Spleen (tissue), 11 donors: Measurements from ENCODE around the gene AFDN. TPM values are rescaled to one million over a fixed set of nuclear protein-coding genes. Genes with fewer than 3 reads are reported as not detected.

Experiments
- DNase-seq: peaks from one replicate; pipeline ENCODE4 v3.0.0-alpha.2; 2020
- H3K27ac ChIP-seq, 8 donors: fragments of 200-600 bp; sonication (generic) in 7 of 8; 1 replicate in 4 of 8; 2 replicates in 4 of 8; pipeline versions ENCODE4 v1.5.0 to v1.8.0; 2016 to 2021; ENCODE audit warnings: inconsistent platforms in 4 of 8, mild to moderate bottlenecking in 4 of 8, moderate library complexity in 1 of 8
- H3K27me3 ChIP-seq, 7 donors: fragments of 200-600 bp; sonication (generic) in 6 of 7; replicated peaks in 1 of 7; 1 replicate in 4 of 7; 2 replicates in 3 of 7; pipeline versions ENCODE4 v1.5.0 to v1.8.0; 2016 to 2021; ENCODE audit warnings: inconsistent platforms in 3 of 7, mild to moderate bottlenecking in 1 of 7
- H3K36me3 ChIP-seq, 6 donors: fragments of 200-600 bp; sonication (generic) in 5 of 6; 1 replicate in 4 of 6; 2 replicates in 2 of 6; pipeline versions ENCODE4 v1.5.0 to v1.8.0; 2016 to 2021; ENCODE audit warnings: inconsistent platforms in 2 of 6
- H3K4me1 ChIP-seq, 6 donors: fragments of 200-600 bp; sonication (generic) in 5 of 6; 1 replicate in 3 of 6; 2 replicates in 3 of 6; pipeline versions ENCODE4 v1.5.0 to v1.8.0; 2016 to 2021; ENCODE audit warnings: inconsistent platforms in 3 of 6
- H3K4me3 ChIP-seq, 8 donors: fragments of 200-600 bp; sonication (generic) in 7 of 8; 1 replicate in 4 of 8; 2 replicates in 4 of 8; pipeline versions ENCODE4 v1.5.0 to v1.8.0; 2016 to 2021; ENCODE audit warnings: inconsistent platforms in 4 of 8, mild to moderate bottlenecking in 4 of 8, moderate library complexity in 2 of 8
- H3K9me3 ChIP-seq, 8 donors: fragments of 200-600 bp; sonication (generic) in 7 of 8; 1 replicate in 4 of 8; 2 replicates in 4 of 8; pipeline versions ENCODE4 v1.5.0 to v1.8.0; 2016 to 2021; ENCODE audit warnings: inconsistent platforms in 4 of 8
- POLR2A ChIP-seq, 3 donors: fragments of 450-650 bp; IDR thresholded peaks; one replicate each; pipeline ENCODE4 v1.5.1; 2017; ENCODE audit warnings: antibody characterized with exemption in 3 of 3, mild to moderate bottlenecking in 1 of 3
- POLR2AphosphoS5 ChIP-seq, 3 donors: sonication (generic); formaldehyde crosslinking; IDR thresholded peaks; one replicate each; pipeline ENCODE4 v1.5.1; 2017; ENCODE audit warnings: antibody characterized with exemption in 3 of 3
- WGBS, 5 donors: extraction: QIAGEN DNeasy Blood & Tissue Kit in 3 of 5; methylation state at CpG; one replicate each; pipeline versions ENCODE4 v1.1.5 to v1.1.7; 2013 to 2018; 5-methylcytosine and 5-hydroxymethylcytosine counted together
- intact Hi-C: fragments of 100-400 bp; cut with DNase I; formaldehyde crosslinking; loops from one replicate; pipeline ENCODE4 v1.15.0; 2023; ENCODE audit warnings: low total_unique reads
- polyA plus RNA-seq, 3 donors: library from polyadenylated mRNA; stranded (reverse); fragments of 200-250 nt; gene quantifications; one replicate each; pipeline ENCODE4 v1.2.1, GENCODE V29; 2013
- total RNA-seq, 7 donors: library from RNA; depleted of rRNA in 3 of 7; stranded (reverse); fragments of >200 nt in 3 of 7; fragmentation: NEBNext Ultra II Directional in 4 of 7; extraction: Animal tissue kit (Norgen Biotek cat#: 25700) in 4 of 7; gene quantifications; one replicate each; pipeline versions ENCODE4 v1.1.0 to v1.2.1, GENCODE V29; 2016 to 2021
- TF ChIP-seq, protein P1 (sequence below), 11 experiments: fragments of 200-600 bp in 7 of 11; fragments of 450-650 bp in 4 of 11; sonication (generic) in 4 of 11; IDR thresholded peaks in 8 of 11; conservative IDR thresholded peaks in 3 of 11; 1 replicate in 7 of 11; 2 replicates in 4 of 11; pipeline versions ENCODE4 v1.4.0 to v1.8.0; 2016 to 2021; ENCODE audit warnings: antibody characterized with exemption in 11 of 11, inconsistent platforms in 4 of 11, mild to moderate bottlenecking in 1 of 11
- donor health status: healthy with polysubstance abuse.
- donor health status: DM: no; HTN: no; CAD: no; lungs with moderate emphysema.
- donor health status: DM: no; HTN: no; CAD: no.
- donor health status: Bipolar disorder and iron deficiency.
- donor health status: healthy.
- donor health status: DM: no; HTN: no; CAD: no.
- donor health status: DM: yes; HTN: yes; CAD: no.

The AFDN gene
- total and polyA plus RNA-seq, 10 donors, result 7.4 to 148 (median 102) TPM

DNA sequence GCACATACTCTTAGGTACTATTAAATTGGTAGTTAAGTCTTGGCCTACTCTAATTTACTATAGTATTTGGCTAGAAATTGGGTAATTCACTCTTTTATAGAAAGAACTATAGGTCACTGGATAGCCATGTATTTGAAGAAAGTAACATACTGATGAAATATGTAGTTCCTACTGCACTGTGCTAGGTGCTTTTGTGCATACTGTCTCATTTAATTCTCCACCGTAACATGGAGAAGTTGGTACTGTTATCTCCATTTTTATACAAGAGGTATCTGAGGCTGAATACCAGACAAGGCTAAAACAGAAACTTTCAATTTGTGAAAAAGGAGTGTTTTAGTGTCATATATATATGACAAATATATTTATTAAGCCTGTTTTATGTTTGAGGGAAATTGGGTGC is 29.8 kb downstream of the AFDN start:
- Histone ChIP-seq H3K36me3 (no peaks in the 10 kb centered on the region), H3K4me1 (peaks cover 0 to 27% (median 10%) of the 10 kb centered on the region in 6 donors), H3K9me3 (no peaks in the 10 kb centered on the region), H3K27ac (no peak overlapping the region), H3K4me3 (no peak overlapping the region), H3K27me3 (no peaks in the 10 kb centered on the region)
- TF ChIP-seq POLR2A (IDR thresholded peaks at IDR 0.05) (no peak), POLR2AphosphoS5 (IDR thresholded peaks at IDR 0.05) (no peak)
- TF ChIP-seq, protein P1, sequence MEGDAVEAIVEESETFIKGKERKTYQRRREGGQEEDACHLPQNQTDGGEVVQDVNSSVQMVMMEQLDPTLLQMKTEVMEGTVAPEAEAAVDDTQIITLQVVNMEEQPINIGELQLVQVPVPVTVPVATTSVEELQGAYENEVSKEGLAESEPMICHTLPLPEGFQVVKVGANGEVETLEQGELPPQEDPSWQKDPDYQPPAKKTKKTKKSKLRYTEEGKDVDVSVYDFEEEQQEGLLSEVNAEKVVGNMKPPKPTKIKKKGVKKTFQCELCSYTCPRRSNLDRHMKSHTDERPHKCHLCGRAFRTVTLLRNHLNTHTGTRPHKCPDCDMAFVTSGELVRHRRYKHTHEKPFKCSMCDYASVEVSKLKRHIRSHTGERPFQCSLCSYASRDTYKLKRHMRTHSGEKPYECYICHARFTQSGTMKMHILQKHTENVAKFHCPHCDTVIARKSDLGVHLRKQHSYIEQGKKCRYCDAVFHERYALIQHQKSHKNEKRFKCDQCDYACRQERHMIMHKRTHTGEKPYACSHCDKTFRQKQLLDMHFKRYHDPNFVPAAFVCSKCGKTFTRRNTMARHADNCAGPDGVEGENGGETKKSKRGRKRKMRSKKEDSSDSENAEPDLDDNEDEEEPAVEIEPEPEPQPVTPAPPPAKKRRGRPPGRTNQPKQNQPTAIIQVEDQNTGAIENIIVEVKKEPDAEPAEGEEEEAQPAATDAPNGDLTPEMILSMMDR (IDR thresholded peaks at IDR 0.05 in 8 of 11, conservative IDR thresholded peaks at IDR 0.05 in 3 of 11), result no peak
- intact Hi-C loops, result no loop called here
- 93 to 100% (median 95%) methylated on average over 1 of the region's 1 CpG for WGBS, 5 donors
- DNase-seq, result no peak

DNA sequence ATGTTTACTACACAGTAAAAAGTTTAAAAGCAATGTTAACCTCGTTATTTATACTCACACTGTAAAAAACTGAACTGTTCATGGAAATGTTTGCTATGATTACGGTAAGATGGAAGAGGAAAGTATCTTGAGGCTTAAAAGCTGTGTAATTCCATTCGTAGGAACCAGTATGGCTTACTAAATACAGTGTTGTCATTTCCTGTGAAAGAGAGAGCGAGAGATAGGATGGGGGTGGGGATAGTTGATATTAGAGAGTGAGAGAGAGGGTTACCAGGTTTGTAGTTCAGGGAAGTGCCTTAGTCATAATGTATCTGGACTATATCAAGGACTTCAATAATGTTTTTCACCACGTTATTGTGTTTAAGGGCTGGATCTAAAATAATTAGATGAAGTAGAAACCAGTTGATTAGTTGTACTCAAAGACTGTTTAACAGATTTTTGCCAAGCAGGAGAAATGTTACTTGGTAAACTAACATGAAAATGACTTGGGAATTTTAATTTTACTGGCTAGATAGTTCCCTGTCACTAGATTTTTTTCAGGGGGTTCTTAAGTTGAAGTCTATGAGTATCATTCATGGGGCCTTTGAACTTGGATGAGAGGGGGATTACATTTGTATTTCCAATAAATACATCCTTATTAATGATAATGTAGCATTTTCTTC is 30.4 kb downstream of the AFDN start:
- H3K27me3 ChIP-seq, result no peaks in the 10 kb centered on the region
- TF ChIP-seq, protein P1 (IDR thresholded peaks at IDR 0.05 in 8 of 11, conservative IDR thresholded peaks at IDR 0.05 in 3 of 11), result no peak
- TF ChIP-seq POLR2A (IDR thresholded peaks at IDR 0.05), result no peak
- H3K4me1 ChIP-seq, result peaks cover 0 to 27% (median 6%) of the 10 kb centered on the region in 6 donors
- WGBS, 5 donors, result 67 to 76% (median 69%) methylated on average over 5 of the region's 5 CpGs
- no peak overlapping the region for H3K27ac ChIP-seq
- intact Hi-C loops, result no loop called here
- H3K36me3 ChIP-seq, result no peaks in the 10 kb centered on the region
- no peaks in the 10 kb centered on the region for H3K9me3 ChIP-seq
- no peak overlapping the region for H3K4me3 ChIP-seq
- no peak for DNase-seq

DNA sequence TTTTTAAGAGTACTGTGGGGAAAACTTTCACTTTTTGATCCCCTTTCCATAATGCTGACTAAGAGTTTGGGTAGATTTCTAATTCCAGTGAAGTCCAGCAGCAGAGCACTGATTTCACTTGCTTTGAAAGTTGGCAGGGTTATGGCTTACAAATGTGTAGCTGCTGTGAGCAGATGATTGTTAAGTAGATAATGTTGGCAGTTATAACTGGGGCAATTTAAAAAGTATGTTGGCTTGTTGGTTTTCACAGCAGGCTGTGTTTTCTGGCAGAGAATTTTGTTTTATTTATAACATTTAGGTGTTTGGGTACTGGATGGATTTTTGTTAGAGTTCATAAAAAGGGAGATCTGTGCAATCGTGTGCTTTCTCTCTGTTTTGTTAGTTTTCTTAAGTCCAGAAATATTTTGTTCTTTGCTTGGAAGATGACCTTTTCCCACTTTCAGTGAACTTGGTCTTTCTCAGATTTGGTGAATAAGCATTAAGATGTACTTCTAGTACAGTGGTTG is 31.4 kb downstream of the AFDN start:
- DNase-seq, result no peak
- Histone ChIP-seq H3K27me3 (no peaks in the 10 kb centered on the region), H3K36me3 (no peaks in the 10 kb centered on the region), H3K9me3 (no peaks in the 10 kb centered on the region), H3K4me3 (no peak overlapping the region), H3K27ac (no peak overlapping the region), H3K4me1 (peaks cover 0 to 27% (median 4%) of the 10 kb centered on the region in 6 donors)
- intact Hi-C loops, result no loop called here
- 69 to 87% (median 77%) methylated on average over 1 of the region's 1 CpG for WGBS, 5 donors
- TF ChIP-seq POLR2AphosphoS5 (IDR thresholded peaks at IDR 0.05), result no peak
- TF ChIP-seq, protein P1 (IDR thresholded peaks at IDR 0.05 in 8 of 11, conservative IDR thresholded peaks at IDR 0.05 in 3 of 11), result no peak
- TF ChIP-seq POLR2A (IDR thresholded peaks at IDR 0.05), result no peak

DNA sequence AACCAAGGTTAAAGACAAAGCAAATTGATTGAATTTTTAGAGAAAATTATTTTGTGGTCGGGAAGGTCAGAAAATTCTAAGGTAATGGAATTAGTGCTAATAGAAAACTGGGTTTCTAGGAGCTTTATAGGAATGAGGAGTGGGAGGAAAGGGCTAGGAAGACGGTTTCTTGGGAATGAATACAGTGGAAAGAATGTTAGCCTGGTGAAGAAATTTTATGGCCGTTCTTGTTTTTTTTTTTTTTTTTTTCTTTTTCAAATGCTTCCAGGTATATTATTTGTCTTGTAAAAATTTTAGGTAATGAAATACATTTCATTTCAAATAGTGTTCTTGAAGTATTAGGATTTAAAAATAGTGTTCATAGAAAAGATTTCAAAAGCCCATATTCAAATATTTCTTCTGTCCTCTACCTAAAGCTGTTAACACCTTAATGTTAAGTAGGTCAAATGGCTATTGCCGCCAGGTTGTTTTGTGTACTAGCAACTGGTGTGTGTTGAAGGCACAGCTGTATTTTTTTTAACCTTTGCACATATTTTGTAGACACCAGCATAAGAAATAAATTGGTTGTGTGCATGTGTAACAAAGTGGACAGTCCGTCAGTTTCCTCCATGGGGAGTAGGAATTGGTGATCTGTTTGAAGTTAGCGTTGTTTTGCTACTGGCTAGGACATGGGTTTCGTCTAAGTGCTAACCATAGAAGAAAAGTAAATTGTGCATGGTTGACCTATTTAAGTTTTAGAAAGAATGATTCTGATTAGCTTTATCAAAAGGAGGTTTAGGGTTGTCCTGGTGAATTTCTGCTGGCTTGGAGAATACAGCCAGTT is 32.3 kb downstream of the AFDN start:
- no peak overlapping the region for H3K27ac ChIP-seq
- peaks cover 0 to 27% (median 4%) of the 10 kb centered on the region in 6 donors for H3K4me1 ChIP-seq
- TF ChIP-seq POLR2A (IDR thresholded peaks at IDR 0.05) (no peak), POLR2AphosphoS5 (IDR thresholded peaks at IDR 0.05) (no peak)
- TF ChIP-seq, protein P1 (IDR thresholded peaks at IDR 0.05 in 8 of 11, conservative IDR thresholded peaks at IDR 0.05 in 3 of 11), result no peak
- H3K36me3 ChIP-seq, result no peaks in the 10 kb centered on the region
- no peak for DNase-seq
- no peaks in the 10 kb centered on the region for H3K9me3 ChIP-seq
- intact Hi-C loops, result no loop called here
- no peak overlapping the region for H3K4me3 ChIP-seq
- H3K27me3 ChIP-seq, result no peaks in the 10 kb centered on the region
- WGBS, 5 donors, result 70 to 81% (median 76%) methylated on average over 7 of the region's 7 CpGs
